Glutamatergic neuron (in vitro differentiated cells): ENCODE measurements around the gene STH. TPM values are rescaled to one million over a fixed set of nuclear protein-coding genes. Genes with fewer than 3 reads are reported as not detected.
"Not testable (repeated sequence)": the region's sequence is repeated elsewhere in the genome, so short reads cannot be mapped to it uniquely, and the experiment has no call there.

Experiments used
- DNase-seq: peaks from one replicate; pipeline ENCODE4 v3.0.0; 2022
- H3K27ac Mint-ChIP-seq: one replicate; pipeline ENCODE4 v1.8.0; 2020; ENCODE audit warnings: mild to moderate bottlenecking, mixed read lengths, inconsistent platforms; ENCODE audit not compliant: unreplicated experiment
- H3K27me3 Mint-ChIP-seq: one replicate; pipeline ENCODE4 v1.8.0; 2020; ENCODE audit warnings: mild to moderate bottlenecking, moderate library complexity, mixed read lengths, inconsistent platforms; ENCODE audit not compliant: unreplicated experiment
- H3K36me3 Mint-ChIP-seq: one replicate; pipeline ENCODE4 v1.8.0; 2020; ENCODE audit warnings: mild to moderate bottlenecking, mixed read lengths, inconsistent platforms; ENCODE audit not compliant: unreplicated experiment
- H3K4me1 Mint-ChIP-seq: one replicate; pipeline ENCODE4 v1.8.0; 2020; ENCODE audit warnings: mild to moderate bottlenecking, low read depth, mixed read lengths, inconsistent platforms; ENCODE audit not compliant: unreplicated experiment
- H3K4me3 Mint-ChIP-seq: one replicate; pipeline ENCODE4 v1.8.0; 2020; ENCODE audit warnings: mild to moderate bottlenecking, mixed read lengths, inconsistent platforms; ENCODE audit not compliant: unreplicated experiment
- H3K9me3 Mint-ChIP-seq: one replicate; pipeline ENCODE4 v1.8.0; 2020; ENCODE audit warnings: mild to moderate bottlenecking, moderate library complexity, mixed read lengths, inconsistent platforms; ENCODE audit not compliant: unreplicated experiment
- total RNA-seq: library from RNA; stranded (reverse); fragmentation: NEBNext Ultra II Directional; extraction: Animal tissue kit (Norgen Biotek cat#: 25700); gene quantifications from one replicate; pipeline ENCODE4 v1.2.1, GENCODE V29; 2021; ENCODE audit not compliant: unreplicated experiment
- TF ChIP-seq, protein P1 (sequence below): fragments of 200-600 bp; sonication (generic); IDR thresholded peaks from one replicate; pipeline ENCODE4 v1.5.0; 2021; ENCODE audit not compliant: partially characterized antibody, unreplicated experiment

STH gene
- total RNA-seq, 1 donor from 2014 or later: 4.1 TPM

DNA sequence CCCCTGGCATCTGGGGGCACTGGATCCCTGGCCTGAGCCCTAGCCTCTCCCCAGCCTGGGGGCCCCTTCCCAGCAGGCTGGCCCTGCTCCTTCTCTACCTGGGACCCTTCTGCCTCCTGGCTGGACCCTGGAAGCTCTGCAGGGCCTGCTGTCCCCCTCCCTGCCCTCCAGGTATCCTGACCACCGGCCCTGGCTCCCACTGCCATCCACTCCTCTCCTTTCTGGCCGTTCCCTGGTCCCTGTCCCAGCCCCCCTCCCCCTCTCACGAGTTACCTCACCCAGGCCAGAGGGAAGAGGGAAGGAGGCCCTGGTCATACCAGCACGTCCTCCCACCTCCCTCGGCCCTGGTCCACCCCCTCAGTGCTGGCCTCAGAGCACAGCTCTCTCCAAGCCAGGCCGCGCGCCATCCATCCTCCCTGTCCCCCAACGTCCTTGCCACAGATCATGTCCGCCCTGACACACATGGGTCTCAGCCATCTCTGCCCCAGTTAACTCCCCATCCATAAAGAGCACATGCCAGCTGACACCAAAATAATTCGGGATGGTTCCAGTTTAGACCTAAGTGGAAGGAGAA lies 13.5 kb downstream of the STH start:
- TF ChIP-seq, protein P1, sequence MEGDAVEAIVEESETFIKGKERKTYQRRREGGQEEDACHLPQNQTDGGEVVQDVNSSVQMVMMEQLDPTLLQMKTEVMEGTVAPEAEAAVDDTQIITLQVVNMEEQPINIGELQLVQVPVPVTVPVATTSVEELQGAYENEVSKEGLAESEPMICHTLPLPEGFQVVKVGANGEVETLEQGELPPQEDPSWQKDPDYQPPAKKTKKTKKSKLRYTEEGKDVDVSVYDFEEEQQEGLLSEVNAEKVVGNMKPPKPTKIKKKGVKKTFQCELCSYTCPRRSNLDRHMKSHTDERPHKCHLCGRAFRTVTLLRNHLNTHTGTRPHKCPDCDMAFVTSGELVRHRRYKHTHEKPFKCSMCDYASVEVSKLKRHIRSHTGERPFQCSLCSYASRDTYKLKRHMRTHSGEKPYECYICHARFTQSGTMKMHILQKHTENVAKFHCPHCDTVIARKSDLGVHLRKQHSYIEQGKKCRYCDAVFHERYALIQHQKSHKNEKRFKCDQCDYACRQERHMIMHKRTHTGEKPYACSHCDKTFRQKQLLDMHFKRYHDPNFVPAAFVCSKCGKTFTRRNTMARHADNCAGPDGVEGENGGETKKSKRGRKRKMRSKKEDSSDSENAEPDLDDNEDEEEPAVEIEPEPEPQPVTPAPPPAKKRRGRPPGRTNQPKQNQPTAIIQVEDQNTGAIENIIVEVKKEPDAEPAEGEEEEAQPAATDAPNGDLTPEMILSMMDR: no peak
- Mint-ChIP-seq H3K4me3 (no peak overlapping the region), H3K27me3 (peaks cover 8% of the 10 kb centered on the region), H3K36me3 (no peaks in the 10 kb centered on the region), H3K27ac (no peak overlapping the region), H3K4me1 (peaks cover 4% of the 10 kb centered on the region), H3K9me3 (peaks cover 4% of the 10 kb centered on the region)
- no peak for DNase-seq

DNA sequence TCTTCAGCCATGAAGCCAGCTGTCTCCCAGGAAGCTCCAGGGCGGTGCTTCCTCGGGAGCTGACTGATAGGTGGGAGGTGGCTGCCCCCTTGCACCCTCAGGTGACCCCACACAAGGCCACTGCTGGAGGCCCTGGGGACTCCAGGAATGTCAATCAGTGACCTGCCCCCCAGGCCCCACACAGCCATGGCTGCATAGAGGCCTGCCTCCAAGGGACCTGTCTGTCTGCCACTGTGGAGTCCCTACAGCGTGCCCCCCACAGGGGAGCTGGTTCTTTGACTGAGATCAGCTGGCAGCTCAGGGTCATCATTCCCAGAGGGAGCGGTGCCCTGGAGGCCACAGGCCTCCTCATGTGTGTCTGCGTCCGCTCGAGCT lies 14.1 kb downstream of the STH start:
- Mint-ChIP-seq H3K9me3 (peaks cover 4% of the 10 kb centered on the region), H3K4me1 (peaks cover 4% of the 10 kb centered on the region), H3K36me3 (peaks cover under 1% of the 10 kb centered on the region), H3K4me3 (no peak overlapping the region), H3K27me3 (peaks cover 8% of the 10 kb centered on the region), H3K27ac (no peak overlapping the region)
- no peak for DNase-seq
- TF ChIP-seq, protein P1: no peak

- peaks cover 6% of the 10 kb centered on the region for H3K36me3 Mint-ChIP-seq
- no peak for DNase-seq
- no peak overlapping the region for H3K4me3 Mint-ChIP-seq
- H3K4me1 Mint-ChIP-seq: peaks cover 4% of the 10 kb centered on the region
- TF ChIP-seq, protein P1: no peak
- H3K9me3 Mint-ChIP-seq: peaks cover 4% of the 10 kb centered on the region
- peaks cover 10% of the 10 kb centered on the region for H3K27me3 Mint-ChIP-seq
- H3K27ac Mint-ChIP-seq: no peak overlapping the region
These were observed 14.6 kb downstream of the STH start for GRCh38 chr17:46013502-46014165.

DNA sequence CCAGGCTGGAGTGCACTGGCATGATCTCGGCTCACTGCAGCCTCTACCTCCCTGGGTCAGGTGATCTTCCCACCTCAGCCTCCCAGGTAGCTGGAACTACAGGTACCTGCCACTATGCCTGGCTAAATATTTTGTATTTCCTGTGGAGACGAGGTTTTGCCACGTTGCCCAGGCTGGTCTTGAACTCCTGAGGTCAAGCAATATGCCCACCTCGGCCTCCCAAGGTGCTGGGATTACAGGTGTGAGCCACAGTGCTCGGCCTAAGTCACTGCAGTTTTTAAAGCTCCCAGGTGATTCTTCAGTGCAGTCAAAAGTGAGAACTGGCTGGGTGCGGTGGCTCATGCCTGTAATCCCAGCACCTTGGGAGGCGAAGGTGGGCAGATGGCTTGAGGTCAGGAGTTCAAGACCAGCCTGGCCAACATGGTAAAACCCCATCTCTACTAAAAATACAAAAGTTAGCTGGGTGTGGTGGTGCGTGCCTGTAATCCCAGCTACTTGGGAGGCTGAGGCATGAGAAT lies 20.4 kb downstream of the STH start:
- not testable (repeated sequence) for H3K27me3 Mint-ChIP-seq, H3K4me3 Mint-ChIP-seq, H3K27ac Mint-ChIP-seq

GRCh38 chr17:46020023-46020761 lies 21.1 kb downstream of the STH start:
- Mint-ChIP-seq H3K9me3 (peaks cover 3% of the 10 kb centered on the region), H3K27me3 (peaks cover 5% of the 10 kb centered on the region), H3K4me3 (no peak overlapping the region), H3K4me1 (peaks cover 11% of the 10 kb centered on the region), H3K27ac (no peak overlapping the region), H3K36me3 (peaks cover 11% of the 10 kb centered on the region)
- no peak for DNase-seq
- TF ChIP-seq, protein P1: no peak

More for the DNA sequence above, 20.4 kb downstream of the STH start:
- peaks cover 11% of the 10 kb centered on the region for H3K36me3 Mint-ChIP-seq
- not testable (repeated sequence) for H3K9me3 Mint-ChIP-seq, H3K4me1 Mint-ChIP-seq, DNase-seq
